ENCODE measurements around the gene CALCOCO2.

GRCh38 chr17:48890086-48890485 lies 59.3 kb downstream of the CALCOCO2 start:
- no peak for TF ChIP-seq CTCF (IDR thresholded peaks at IDR 0.05; ENCODE audit: insufficient read depth, low read length)
- TF ChIP-seq SPI1 (IDR thresholded peaks at IDR 0.05; ENCODE audit: borderline replicate concordance, low read depth): no peak

Data from HL-60 (cell line).